A172 (cell line): Measurements from ENCODE around the gene SEMA6D. TPM values are rescaled to one million over a fixed set of nuclear protein-coding genes. Genes with fewer than 3 reads are reported as not detected.
A peak's percentile ranks its signal among the peaks of the same experiment; 100 is the strongest.

ENCODE experiments used
- DNase-seq: peaks from one replicate; pipeline ENCODE4 v3.0.0-alpha.2; 2015; ENCODE audit warnings: low spot score
- total RNA-seq: library from RNA; depleted of rRNA; stranded (reverse); fragments of >200 nt; shearing (Covaris generic); gene quantifications from 2 replicates; pipeline ENCODE4 v1.2.3, GENCODE V29; 2014

SEMA6D gene
- total RNA-seq, 1 experiment from 2014 or later = not detected

- no peak for DNase-seq
Measured at GRCh38 chr15:47784820-47785219, 67.5 kb downstream of the SEMA6D start.

- no peak for DNase-seq
Measured at GRCh38 chr15:47786371-47786770, 69.1 kb downstream of the SEMA6D start.

- DNase-seq = no peak
Measured at GRCh38 chr15:47787875-47788274, 70.6 kb downstream of the SEMA6D start.

GRCh38 chr15:47788685-47789084 is 71.4 kb downstream of the SEMA6D start:
- no peak for DNase-seq

- no peak for DNase-seq
Measured at GRCh38 chr15:47791161-47791560, 73.9 kb downstream of the SEMA6D start.

GRCh38 chr15:47792231-47792630 is 74.9 kb downstream of the SEMA6D start:
- DNase-seq = no peak

- no peak for DNase-seq
Measured at GRCh38 chr15:47794252-47794914, 77.1 kb downstream of the SEMA6D start.

GRCh38 chr15:47795864-47796263 is 78.6 kb downstream of the SEMA6D start:
- no peak for DNase-seq

GRCh38 chr15:47796339-47796738 is 79.0 kb downstream of the SEMA6D start:
- DNase-seq = no peak

GRCh38 chr15:47796830-47797229 is 79.5 kb downstream of the SEMA6D start:
- DNase-seq = no peak

- DNase-seq = no peak
Measured at GRCh38 chr15:47801522-47801921, 84.2 kb downstream of the SEMA6D start.

- DNase-seq = no peak
Measured at GRCh38 chr15:47802216-47802615, 84.9 kb downstream of the SEMA6D start.

GRCh38 chr15:47803767-47804166 is 86.5 kb downstream of the SEMA6D start:
- DNase-seq = no peak

- no peak for DNase-seq
Measured at GRCh38 chr15:47804733-47805132, 87.4 kb downstream of the SEMA6D start.

GRCh38 chr15:47806008-47806407 is 88.7 kb downstream of the SEMA6D start:
- DNase-seq = no peak

GRCh38 chr15:47811172-47811571 is 93.9 kb downstream of the SEMA6D start:
- DNase-seq = no peak

GRCh38 chr15:47812470-47812999 is 95.2 kb downstream of the SEMA6D start:
- DNase-seq = peak; percentile 26

- DNase-seq = no peak
Measured at GRCh38 chr15:47813748-47814384, 96.6 kb downstream of the SEMA6D start.

GRCh38 chr15:47814620-47815019 is 97.3 kb downstream of the SEMA6D start:
- no peak for DNase-seq

- no peak for DNase-seq
Measured at GRCh38 chr15:47817969-47818548, 100.8 kb downstream of the SEMA6D start.

- DNase-seq = no peak
Measured at GRCh38 chr15:47819158-47819557, 101.9 kb downstream of the SEMA6D start.

- no peak for DNase-seq
Measured at GRCh38 chr15:47820057-47820746, 102.9 kb downstream of the SEMA6D start.
